GM13976 (cell line): ENCODE results near the gene TMCC3.

Experiments
- DNase-seq: peaks from one replicate; pipeline ENCODE4 v3.0.0; 2012; ENCODE audit warnings: low spot score
- in situ Hi-C: fragments of 300-500 bp; cut with MboI; formaldehyde crosslinking; loops from one replicate; pipeline ENCODE4 v1.12.0; 2022; ENCODE audit warnings: low sequenced_read_pairs, mixed read lengths, inconsistent platforms; ENCODE audit not compliant: unreplicated experiment
- TF ChIP-seq, protein P1 (sequence below): IDR thresholded peaks from 2 replicates; pipeline ENCODE4 v1.5.1; 2012; ENCODE audit warnings: borderline replicate concordance, mild to moderate bottlenecking; ENCODE audit not compliant: insufficient read depth; ENCODE audit errors: extremely low read depth, missing control alignments, control extremely low read depth

Gene TMCC3

GRCh38 chr12:94674051-94674451, 23.7 kb upstream of the TMCC3 start:
- DNase-seq = no peak
- in situ Hi-C loops = no loop called here

DNA sequence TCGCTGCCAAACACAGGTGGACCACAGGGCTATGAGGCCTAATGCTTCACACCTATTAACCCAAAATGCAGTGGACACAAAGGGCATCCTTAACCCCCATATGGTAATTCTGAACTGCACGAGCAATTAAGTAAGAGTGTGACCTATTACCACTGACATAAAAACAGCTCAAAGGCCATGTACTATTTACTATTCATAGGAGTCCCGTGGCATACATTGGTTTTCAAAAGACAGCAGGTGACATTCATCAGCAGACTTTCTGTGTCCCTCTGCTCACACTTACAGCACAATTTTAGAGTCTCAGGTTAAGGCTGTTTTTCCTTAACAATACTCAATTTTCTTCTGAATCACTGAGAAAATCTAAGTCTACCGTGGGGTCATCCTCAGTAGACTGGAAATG, 23.1 kb upstream of the TMCC3 start:
- TF ChIP-seq, protein P1, sequence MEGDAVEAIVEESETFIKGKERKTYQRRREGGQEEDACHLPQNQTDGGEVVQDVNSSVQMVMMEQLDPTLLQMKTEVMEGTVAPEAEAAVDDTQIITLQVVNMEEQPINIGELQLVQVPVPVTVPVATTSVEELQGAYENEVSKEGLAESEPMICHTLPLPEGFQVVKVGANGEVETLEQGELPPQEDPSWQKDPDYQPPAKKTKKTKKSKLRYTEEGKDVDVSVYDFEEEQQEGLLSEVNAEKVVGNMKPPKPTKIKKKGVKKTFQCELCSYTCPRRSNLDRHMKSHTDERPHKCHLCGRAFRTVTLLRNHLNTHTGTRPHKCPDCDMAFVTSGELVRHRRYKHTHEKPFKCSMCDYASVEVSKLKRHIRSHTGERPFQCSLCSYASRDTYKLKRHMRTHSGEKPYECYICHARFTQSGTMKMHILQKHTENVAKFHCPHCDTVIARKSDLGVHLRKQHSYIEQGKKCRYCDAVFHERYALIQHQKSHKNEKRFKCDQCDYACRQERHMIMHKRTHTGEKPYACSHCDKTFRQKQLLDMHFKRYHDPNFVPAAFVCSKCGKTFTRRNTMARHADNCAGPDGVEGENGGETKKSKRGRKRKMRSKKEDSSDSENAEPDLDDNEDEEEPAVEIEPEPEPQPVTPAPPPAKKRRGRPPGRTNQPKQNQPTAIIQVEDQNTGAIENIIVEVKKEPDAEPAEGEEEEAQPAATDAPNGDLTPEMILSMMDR = no peak
- in situ Hi-C loops = no loop called here
- no peak for DNase-seq

More at GRCh38 chr12:94674051-94674451, 23.7 kb upstream of the TMCC3 start:
- TF ChIP-seq, protein P1 = no peak

DNA sequence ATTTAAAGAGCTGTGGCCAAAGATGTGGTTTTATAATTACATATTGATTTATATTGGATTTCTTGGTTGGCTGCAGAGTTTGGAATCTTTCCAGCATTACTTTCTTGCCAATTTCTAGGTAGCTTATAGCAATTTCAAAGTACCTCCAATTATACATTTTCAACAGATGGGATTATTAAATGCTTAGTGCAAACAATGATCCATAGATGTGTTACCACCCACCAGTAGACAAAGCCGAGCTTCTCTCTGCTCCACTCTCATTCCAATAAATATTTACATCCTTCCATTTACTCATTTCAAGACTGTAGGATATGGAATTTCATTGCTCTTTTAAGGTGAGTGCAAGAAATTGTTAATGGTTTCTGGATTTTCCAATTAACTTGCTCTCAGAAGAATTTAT, 21.6 kb upstream of the TMCC3 start:
- TF ChIP-seq, protein P1 = no peak
- in situ Hi-C loops = no loop called here
- DNase-seq = no peak

DNA sequence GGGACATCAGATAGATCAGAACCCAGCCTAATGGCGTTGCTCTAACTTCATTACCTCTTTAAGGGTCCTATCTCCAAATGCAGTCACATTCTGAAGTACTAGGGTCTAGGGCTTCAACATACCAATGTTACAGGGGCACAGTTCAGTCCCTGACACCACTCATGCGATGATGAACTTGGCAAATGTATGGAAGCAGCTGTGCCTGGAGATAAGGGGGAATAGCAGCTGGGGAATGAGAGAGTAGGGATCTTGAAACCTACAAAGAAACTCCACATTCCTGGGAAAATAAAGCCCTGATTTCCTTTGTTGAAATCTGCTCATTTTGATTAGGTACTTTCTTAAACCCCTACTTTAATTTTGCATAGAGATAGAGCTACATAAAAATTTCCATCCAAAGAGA, 20.5 kb upstream of the TMCC3 start:
- TF ChIP-seq, protein P1 = no peak
- in situ Hi-C loops = no loop called here

GRCh38 chr12:94670075-94670474, 19.7 kb upstream of the TMCC3 start:
- DNase-seq = no peak
- TF ChIP-seq, protein P1 = no peak
- in situ Hi-C loops = no loop called here

More for the DNA sequence above, 20.5 kb upstream of the TMCC3 start:
- no peak for DNase-seq

- in situ Hi-C loops = no loop called here
- DNase-seq = no peak
- TF ChIP-seq, protein P1 = no peak
Observed at GRCh38 chr12:94667031-94667540, 16.7 kb upstream of the TMCC3 start.
